ENCODE results near the gene AXIN2.
"Not testable (repeated sequence)": the region's sequence is repeated elsewhere in the genome, so short reads cannot be mapped to it uniquely, and the experiment has no call there.

Gene AXIN2

DNA sequence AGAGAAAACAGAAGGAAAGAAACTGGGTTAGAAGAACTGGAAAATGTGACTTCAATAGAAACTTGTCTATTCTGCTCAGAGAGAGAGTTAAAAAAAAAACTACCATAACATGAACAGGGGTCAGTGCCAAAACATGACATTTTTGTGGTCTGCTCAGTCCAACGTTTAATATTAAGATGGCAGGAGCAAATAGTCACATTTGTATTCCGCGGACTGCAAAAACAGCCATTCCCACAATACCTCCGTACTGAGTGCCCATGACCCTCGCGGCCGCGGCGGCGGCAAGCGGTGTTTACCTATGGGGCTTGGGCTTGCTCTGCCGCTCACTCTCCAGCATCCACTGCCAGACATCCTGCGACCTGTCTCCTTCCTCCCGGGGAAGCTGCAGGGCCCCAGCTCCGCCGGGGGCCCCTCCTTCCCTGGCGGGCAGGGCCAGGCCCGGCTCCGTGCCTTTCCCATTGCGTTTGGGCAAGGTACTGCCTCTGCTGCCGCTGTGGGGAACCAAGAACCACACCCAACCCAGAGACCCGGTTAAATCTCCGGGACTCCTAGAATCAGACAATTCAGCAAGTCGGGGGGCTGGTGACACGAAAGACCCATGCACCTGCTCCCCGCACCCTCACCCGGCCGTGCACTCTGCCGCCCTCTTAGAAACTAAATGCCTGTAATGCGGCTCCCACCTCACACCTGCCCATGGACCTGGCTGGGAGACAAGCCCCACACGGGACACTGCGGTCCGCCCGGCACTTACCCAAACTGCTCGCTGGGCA is 24.7 kb downstream of the AXIN2 start:
- no peak for DNase-seq

- no peak for DNase-seq
These were observed 25.5 kb downstream of the AXIN2 start for GRCh38 chr17:65535777-65536572.

- DNase-seq = no peak
These were observed 27.5 kb downstream of the AXIN2 start for GRCh38 chr17:65533852-65534457.

GRCh38 chr17:65533056-65533745 is 28.2 kb downstream of the AXIN2 start:
- DNase-seq = no peak

- peak; percentile 27 for DNase-seq
These were observed 29.2 kb downstream of the AXIN2 start for GRCh38 chr17:65532101-65532890.

DNA sequence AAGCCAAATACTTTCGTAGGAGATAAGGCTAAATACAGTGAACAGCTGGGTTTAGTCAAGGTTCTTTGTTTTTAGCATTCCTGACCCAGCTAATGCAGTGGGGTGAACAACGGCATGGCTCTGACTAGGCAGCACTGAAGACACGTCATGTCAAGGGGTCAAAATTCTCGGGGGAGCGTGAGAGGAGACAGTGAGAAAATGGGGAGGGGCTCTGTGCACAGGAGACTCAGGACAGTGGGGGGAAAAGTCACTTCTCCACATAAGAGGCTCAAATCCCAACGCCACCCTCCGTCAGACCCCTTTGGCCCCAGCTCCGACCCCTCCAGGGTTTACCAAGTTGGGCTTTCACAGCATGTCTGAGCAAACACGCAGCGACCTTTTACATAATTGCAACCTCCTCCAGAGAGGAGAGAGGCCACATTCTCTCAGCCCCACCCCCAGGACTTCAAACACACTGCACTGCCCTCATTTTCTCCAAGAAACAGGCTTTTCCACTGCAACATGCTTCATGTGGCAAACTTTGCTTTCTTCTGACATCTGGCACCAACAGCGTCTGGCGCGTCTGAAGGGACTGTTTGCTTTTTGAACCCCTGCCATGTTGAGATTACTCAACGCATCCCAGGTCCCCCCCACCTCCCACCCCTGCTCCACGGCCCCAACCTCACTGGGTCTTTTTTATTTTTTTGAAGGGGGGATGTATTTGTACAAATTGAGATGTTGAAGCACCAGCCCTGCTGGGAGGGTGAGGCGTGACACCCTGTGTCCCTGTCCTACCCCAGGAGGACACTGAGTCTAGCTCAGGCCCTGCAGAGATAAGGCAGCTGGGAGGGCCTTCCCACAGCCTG is 30.0 kb downstream of the AXIN2 start:
- peak; percentile 10 for DNase-seq

- DNase-seq = no peak
These were observed 30.8 kb downstream of the AXIN2 start for GRCh38 chr17:65530523-65531255.

DNA sequence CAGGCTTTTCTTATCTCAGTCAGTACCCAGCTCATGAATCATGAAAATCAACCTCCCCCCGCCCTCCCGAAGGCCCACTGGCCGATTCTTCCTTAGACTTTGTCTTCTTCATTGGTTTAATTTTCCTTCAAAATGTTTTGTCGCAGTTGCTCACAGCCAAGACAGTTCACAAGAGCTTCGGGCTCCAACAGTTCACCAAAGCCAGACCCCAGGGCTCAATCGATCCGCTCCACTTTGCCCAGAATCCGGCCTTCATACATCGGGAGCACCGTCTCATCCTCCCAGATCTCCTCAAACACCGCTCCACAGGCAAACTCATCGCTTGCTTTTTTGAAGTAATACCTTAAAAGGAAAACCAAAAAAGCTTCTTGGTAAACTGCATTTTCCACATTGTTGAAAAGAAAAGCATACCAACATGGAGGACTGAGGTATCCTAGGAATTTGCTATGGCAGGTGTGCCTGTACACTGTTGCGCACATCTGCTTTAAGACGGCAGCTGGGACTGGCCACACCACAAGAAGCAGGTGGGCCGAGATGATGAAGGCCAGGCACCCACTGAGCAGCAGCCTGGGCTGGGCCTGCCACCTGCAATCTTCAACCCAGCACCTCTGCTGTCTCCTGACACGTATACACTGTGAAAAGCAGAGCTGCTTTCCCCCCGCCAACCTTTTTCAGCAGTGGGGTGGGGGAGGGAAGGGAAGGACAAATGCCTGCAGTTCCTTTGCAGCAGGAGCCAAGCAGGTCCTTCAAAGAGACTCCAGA is 31.5 kb downstream of the AXIN2 start:
- DNase-seq = no peak

GRCh38 chr17:65529040-65529633 is 32.3 kb downstream of the AXIN2 start:
- no peak for DNase-seq

DNA sequence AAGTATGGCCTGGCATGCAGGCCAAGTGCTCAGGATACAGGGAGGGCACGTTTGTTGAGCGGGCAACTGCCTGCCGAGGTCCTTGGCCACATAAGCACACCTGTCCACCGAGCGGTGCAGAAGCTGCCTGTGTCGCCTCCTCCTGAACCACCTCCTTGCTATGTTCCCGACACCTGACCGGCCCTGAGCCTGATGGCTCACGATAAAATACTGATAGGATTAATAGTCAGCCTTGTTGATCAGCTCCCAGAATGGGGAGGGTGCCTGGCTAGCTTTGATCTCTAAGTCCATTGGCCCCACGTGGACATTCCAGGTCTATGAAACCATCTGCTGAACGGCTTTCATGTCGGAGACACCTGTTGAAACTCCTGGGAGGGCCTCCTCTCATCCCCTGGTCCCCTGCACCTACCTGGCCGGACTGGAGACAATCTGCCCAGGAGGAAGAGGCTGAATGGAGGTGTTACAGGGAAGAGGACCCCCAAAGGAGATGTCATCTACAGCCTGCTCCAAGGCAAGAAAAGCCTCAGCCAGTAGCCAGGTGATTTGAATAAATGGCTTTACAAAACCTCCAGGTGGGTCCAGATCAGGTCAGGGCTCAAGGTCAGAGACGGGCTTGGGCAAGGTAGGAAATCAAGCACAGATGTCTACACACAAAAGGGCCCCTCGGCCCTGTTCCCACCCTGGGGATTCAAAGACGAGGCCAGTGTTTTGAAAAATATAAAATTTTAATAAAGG is 33.4 kb downstream of the AXIN2 start:
- no peak for DNase-seq

DNA sequence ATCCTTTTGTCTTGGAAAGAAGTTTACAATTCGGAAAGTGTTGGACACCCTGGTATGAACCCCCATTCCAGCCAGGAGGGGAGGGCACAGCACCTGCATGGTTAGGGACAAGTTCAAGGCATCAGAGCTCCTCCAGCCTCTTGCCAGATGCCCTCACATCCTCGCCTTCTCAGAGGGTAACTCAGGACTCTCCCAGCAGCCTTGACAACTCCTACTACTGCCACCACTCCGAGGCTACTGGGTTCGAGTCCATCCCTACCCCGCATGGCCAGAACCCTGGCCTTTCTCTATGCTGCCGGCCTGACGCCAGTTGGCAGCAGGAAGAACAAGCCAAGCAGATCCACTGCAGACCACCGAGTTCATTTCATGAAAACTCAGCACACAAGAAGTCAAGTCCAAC is 34.1 kb downstream of the AXIN2 start:
- DNase-seq = no peak

DNA sequence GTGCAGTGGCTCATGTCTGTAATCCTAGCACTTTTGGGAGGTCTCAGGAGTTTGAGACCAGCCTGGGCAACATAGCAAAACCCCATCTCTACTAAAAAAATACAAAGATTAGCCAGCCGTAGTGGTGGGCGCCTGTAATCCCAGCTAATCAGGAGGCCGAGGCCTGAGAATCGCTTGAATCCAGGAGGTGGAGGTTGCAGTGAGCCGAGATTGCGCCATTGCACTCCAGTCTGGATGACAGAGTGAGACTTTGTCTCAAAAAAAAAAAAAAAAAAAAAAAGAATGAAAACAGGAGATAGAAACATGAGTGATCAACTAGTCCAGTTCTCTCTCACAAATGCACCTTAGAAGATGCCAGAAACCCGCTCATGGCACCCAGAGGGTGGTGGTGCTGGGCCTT is 34.6 kb downstream of the AXIN2 start:
- DNase-seq = not testable (repeated sequence)

- DNase-seq = no peak
These were observed 37.4 kb downstream of the AXIN2 start for GRCh38 chr17:65523853-65524664.

- no peak for DNase-seq
These were observed 38.0 kb downstream of the AXIN2 start for GRCh38 chr17:65523411-65523810.

GRCh38 chr17:65522751-65523404 is 38.6 kb downstream of the AXIN2 start:
- DNase-seq = no peak

DNA sequence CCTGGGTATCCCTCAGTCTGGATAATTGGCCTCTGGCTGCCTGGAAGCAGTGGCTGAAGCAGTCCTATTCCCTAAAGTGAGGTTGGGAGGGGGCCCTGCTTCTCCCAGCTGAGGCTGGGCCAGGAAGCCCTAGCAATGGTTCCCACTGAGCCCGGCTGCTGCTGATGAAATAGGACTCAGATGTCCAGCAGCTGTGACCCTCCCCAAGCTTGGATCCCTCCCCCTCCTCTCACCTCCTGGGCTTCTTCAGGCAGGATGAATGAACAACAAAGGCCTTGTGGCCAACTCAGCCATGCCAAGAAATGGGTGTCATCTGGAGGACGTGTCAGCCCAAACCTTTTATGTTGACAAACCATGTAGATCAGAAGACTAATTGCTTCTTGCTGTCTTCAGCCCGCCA is 42.0 kb downstream of the AXIN2 start:
- no peak for DNase-seq

DNA sequence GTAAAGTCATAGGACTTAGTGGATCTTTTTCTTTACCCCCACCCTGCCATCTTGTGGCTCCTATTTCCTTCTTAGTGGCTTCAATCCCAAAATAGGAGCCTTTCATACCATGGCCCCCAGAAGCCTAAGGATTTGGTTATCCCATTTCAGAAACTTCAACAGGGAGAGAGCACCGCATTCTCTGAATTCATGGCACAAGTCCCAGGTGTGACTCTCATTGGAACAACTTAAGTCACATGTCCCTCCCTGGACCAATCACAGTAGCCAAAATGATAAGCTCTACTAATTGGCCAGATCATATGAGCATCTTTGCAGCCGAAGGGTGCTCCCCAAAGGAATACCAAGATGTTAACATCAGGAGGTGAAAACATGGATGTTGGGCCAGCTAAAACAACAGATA is 43.2 kb downstream of the AXIN2 start:
- no peak for DNase-seq

Data from COR-L47 (cell line).